Mammary epithelial cell (primary cell): ENCODE data around the gene YARS1.

Experiments used
- CTCF ChIP-seq, 2 donors: IDR thresholded peaks in 1 of 2; conservative IDR thresholded peaks in 1 of 2; 2 replicates each; pipeline ENCODE4 v1.5.1; 2011 to 2012; ENCODE audit warnings: inconsistent platforms in 2 of 2, low read length in 2 of 2, mild to moderate bottlenecking in 2 of 2, control low read depth in 1 of 2, low read depth in 1 of 2; ENCODE audit not compliant: insufficient read depth in 1 of 2; ENCODE audit errors: extremely low read depth in 1 of 2
- EZH2 ChIP-seq: IDR thresholded peaks from 2 replicates; pipeline ENCODE4 v1.6.1; 2012; ENCODE audit warnings: low read length, inconsistent platforms, borderline replicate concordance

- TF ChIP-seq CTCF (conservative IDR thresholded peaks at IDR 0.05 in 1 of 2, IDR thresholded peaks at IDR 0.05 in 1 of 2; ENCODE audit: extremely low read depth in 1 of 2, insufficient read depth in 1 of 2, low read depth in 1 of 2, low read length in 2 of 2) (no peak), EZH2 (no peak)
Observed at GRCh38 chr1:32749332-32749731, 67.8 kb downstream of the YARS1 start.
